Measurements from ENCODE around the gene TGIF1.

DNA sequence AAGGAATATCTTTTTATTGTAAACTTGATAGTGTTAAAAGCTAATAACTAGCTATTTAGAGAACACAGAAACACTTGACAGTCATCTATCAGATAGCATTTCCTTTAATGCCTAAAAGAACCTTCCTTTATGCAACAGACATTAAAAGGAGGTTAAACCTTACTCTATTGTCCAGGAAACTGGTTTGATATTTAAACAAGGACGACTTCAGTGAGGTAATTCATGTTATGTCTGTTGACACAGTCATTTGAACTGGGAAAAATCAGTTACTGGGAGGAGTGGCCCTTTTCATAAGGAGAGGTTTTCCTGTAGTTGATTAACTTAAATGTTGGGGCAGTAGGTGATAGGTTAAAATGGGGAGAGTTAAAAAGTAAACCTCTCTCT, 6.7 kb downstream of the TGIF1 start:
- no peak for TF ChIP-seq ZNF274 (IDR thresholded peaks at IDR 0.05; ENCODE audit: low read depth, low read length)
- TF ChIP-seq YY1 (IDR thresholded peaks at IDR 0.05; ENCODE audit: insufficient read depth, insufficient read length): no peak

Measured in NT2/D1 (cell line).